Measurements from ENCODE around the gene HSD17B7.

The HSD17B7 gene

GRCh38 chr1:162847839-162848453 is 57.4 kb downstream of the HSD17B7 start:
- no peaks in the 10 kb centered on the region for H3K9me3 ChIP-seq (ENCODE audit: severe bottlenecking)
- TF ChIP-seq CTCF (IDR thresholded peaks at IDR 0.05; ENCODE audit: poor library complexity, severe bottlenecking) = peak; percentile 97
- no peak overlapping the region for H3K27ac ChIP-seq (ENCODE audit: poor library complexity, severe bottlenecking)
- ATAC-seq (ENCODE audit: low read depth) (peak; percentile 36; the same call in 1 of the 3 replicates), DNase-seq (ENCODE audit: low spot score) (peak; percentile 77)
- H3K4me3 ChIP-seq (ENCODE audit: severe bottlenecking) = no peak overlapping the region
- no peaks in the 10 kb centered on the region for H3K4me1 ChIP-seq (ENCODE audit: insufficient read depth, poor library complexity, severe bottlenecking)
- no peaks in the 10 kb centered on the region for H3K36me3 ChIP-seq (ENCODE audit: low read depth)
- H3K27me3 ChIP-seq (ENCODE audit: insufficient read depth, poor library complexity, severe bottlenecking) = no peaks in the 10 kb centered on the region

- H3K4me1 ChIP-seq (ENCODE audit: insufficient read depth, poor library complexity, severe bottlenecking) = no peaks in the 10 kb centered on the region
- no peak overlapping the region for H3K27ac ChIP-seq (ENCODE audit: poor library complexity, severe bottlenecking)
- no peaks in the 10 kb centered on the region for H3K36me3 ChIP-seq (ENCODE audit: low read depth)
- no peaks in the 10 kb centered on the region for H3K9me3 ChIP-seq (ENCODE audit: severe bottlenecking)
- no peak for TF ChIP-seq CTCF (IDR thresholded peaks at IDR 0.05; ENCODE audit: poor library complexity, severe bottlenecking)
- DNase-seq (ENCODE audit: low spot score) (no peak), ATAC-seq (ENCODE audit: low read depth) (no peak)
- H3K27me3 ChIP-seq (ENCODE audit: insufficient read depth, poor library complexity, severe bottlenecking) = no peaks in the 10 kb centered on the region
- H3K4me3 ChIP-seq (ENCODE audit: severe bottlenecking) = no peak overlapping the region
These were observed 59.2 kb downstream of the HSD17B7 start for GRCh38 chr1:162849711-162850110.

GRCh38 chr1:162851341-162851740 is 60.8 kb downstream of the HSD17B7 start:
- no peak for ATAC-seq (ENCODE audit: low read depth)
- Histone ChIP-seq H3K27me3 (ENCODE audit: insufficient read depth, poor library complexity, severe bottlenecking) (no peaks in the 10 kb centered on the region), H3K4me3 (ENCODE audit: severe bottlenecking) (no peak overlapping the region), H3K9me3 (ENCODE audit: severe bottlenecking) (no peaks in the 10 kb centered on the region), H3K36me3 (ENCODE audit: low read depth) (no peaks in the 10 kb centered on the region), H3K4me1 (ENCODE audit: insufficient read depth, poor library complexity, severe bottlenecking) (peaks cover 12% of the 10 kb centered on the region), H3K27ac (ENCODE audit: poor library complexity, severe bottlenecking) (no peak overlapping the region)
- TF ChIP-seq CTCF (IDR thresholded peaks at IDR 0.05; ENCODE audit: poor library complexity, severe bottlenecking) = no peak
- no peak for DNase-seq (ENCODE audit: low spot score)

GRCh38 chr1:162854245-162854882 is 63.9 kb downstream of the HSD17B7 start:
- peaks cover 26% of the 10 kb centered on the region for H3K4me1 ChIP-seq (ENCODE audit: insufficient read depth, poor library complexity, severe bottlenecking)
- peak; percentile 92 for TF ChIP-seq CTCF (IDR thresholded peaks at IDR 0.05; ENCODE audit: poor library complexity, severe bottlenecking)
- H3K4me3 ChIP-seq (ENCODE audit: severe bottlenecking) = no peak overlapping the region
- DNase-seq (ENCODE audit: low spot score) = no peak
- no peaks in the 10 kb centered on the region for H3K9me3 ChIP-seq (ENCODE audit: severe bottlenecking)
- H3K27me3 ChIP-seq (ENCODE audit: insufficient read depth, poor library complexity, severe bottlenecking) = no peaks in the 10 kb centered on the region
- no peaks in the 10 kb centered on the region for H3K36me3 ChIP-seq (ENCODE audit: low read depth)
- no peak overlapping the region for H3K27ac ChIP-seq (ENCODE audit: poor library complexity, severe bottlenecking)
- ATAC-seq (ENCODE audit: low read depth) = peak; percentile 64
